Cardiac muscle cell (in vitro differentiated cells and primary cell): ENCODE measurements around the gene CIAO2B. TPM values are rescaled to one million over a fixed set of nuclear protein-coding genes. Genes with fewer than 3 reads are reported as not detected.
A peak's percentile ranks its signal among the peaks of the same experiment; 100 is the strongest.

Experiments
- DNase-seq, 2 donors: peaks; one replicate each; pipeline versions ENCODE4 v3.0.0 to v3.0.0-alpha.2; 2010 to 2017; ENCODE audit warnings: low read depth in 1 of 2, low spot score in 1 of 2
- H3K27ac ChIP-seq: fragments of 200-600 bp; sonication (generic); 2 replicates; pipeline ENCODE4 v1.5.1; 2016
- H3K27me3 ChIP-seq: fragments of 200-600 bp; sonication (generic); 2 replicates; pipeline ENCODE4 v1.6.0; 2016; ENCODE audit warnings: control low read depth
- H3K36me3 ChIP-seq: fragments of 200-600 bp; sonication (generic); 2 replicates; pipeline ENCODE4 v1.5.1; 2016; ENCODE audit warnings: control low read depth
- H3K4me1 ChIP-seq: fragments of 200-600 bp; sonication (generic); 2 replicates; pipeline ENCODE4 v1.8.1; 2017; ENCODE audit warnings: low read depth, mild to moderate bottlenecking, mixed run types
- H3K4me3 ChIP-seq: fragments of 200-600 bp; sonication (generic); 2 replicates; pipeline ENCODE4 v1.5.1; 2016; ENCODE audit warnings: mild to moderate bottlenecking
- H3K9me3 ChIP-seq: fragments of 200-600 bp; sonication (generic); 2 replicates; pipeline ENCODE4 v1.5.1; 2017; ENCODE audit warnings: low read depth, mild to moderate bottlenecking, control low read depth
- polyA plus RNA-seq: library from polyadenylated mRNA; unstranded; fragments of >200 nt; fragmentation: Nextera tagmentation; extraction: Ambion mirVana; gene quantifications from 2 replicates; pipeline ENCODE4 v1.2.1, GENCODE V29; 2016
- total RNA-seq: library from RNA; depleted of rRNA; stranded (reverse); fragments of >200 nt; gene quantifications from 2 replicates; pipeline ENCODE4 v1.2.3, GENCODE V29; 2016
- TF ChIP-seq, protein P1 (sequence below): IDR thresholded peaks from 2 replicates; pipeline ENCODE4 v1.5.1; 2012; ENCODE audit warnings: low read depth, mild to moderate bottlenecking, low read length

CIAO2B gene
- total and polyA plus RNA-seq, 2 experiments from 2014 or later, result 151 to 194 TPM

- H3K27me3 ChIP-seq, result no peaks in the 10 kb centered on the region
These were observed 10.3 kb downstream of the CIAO2B start for GRCh38 chr16:66923866-66924265.

DNA sequence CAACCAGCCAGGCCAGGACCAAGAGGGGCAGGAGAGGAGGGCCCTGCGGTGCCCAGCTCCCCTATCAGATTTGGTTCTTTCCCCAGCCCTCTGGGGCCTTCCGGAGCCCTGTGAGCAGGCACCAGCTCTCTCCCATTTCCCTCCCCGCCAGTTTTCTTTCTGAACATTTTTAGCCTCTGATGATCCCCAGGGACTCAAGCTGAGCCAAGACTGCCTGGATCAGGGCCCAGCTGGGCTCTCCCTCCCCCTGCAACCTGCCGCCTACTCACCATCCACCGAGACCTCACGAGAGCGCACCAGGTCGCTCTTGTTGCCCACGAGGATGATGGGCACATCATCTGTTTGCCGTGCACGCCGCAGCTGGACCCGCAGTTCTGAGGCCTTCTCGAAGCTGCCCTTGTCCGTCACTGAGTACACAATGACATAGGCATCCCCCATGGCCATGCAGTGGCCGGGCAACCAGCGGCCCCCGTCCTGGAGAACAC lies 10.9 kb downstream of the CIAO2B start:
- H3K4me1 ChIP-seq, result peaks cover 58% of the 10 kb centered on the region
- DNase-seq, result peak in 1 of 2 donors; percentile 83
- no peaks in the 10 kb centered on the region for H3K36me3 ChIP-seq
- peak overlapping the region; percentile 92 for H3K4me3 ChIP-seq
- no peaks in the 10 kb centered on the region for H3K9me3 ChIP-seq
- H3K27ac ChIP-seq, result peak overlapping the region; percentile 14
- no peaks in the 10 kb centered on the region for H3K27me3 ChIP-seq
- TF ChIP-seq, protein P1, sequence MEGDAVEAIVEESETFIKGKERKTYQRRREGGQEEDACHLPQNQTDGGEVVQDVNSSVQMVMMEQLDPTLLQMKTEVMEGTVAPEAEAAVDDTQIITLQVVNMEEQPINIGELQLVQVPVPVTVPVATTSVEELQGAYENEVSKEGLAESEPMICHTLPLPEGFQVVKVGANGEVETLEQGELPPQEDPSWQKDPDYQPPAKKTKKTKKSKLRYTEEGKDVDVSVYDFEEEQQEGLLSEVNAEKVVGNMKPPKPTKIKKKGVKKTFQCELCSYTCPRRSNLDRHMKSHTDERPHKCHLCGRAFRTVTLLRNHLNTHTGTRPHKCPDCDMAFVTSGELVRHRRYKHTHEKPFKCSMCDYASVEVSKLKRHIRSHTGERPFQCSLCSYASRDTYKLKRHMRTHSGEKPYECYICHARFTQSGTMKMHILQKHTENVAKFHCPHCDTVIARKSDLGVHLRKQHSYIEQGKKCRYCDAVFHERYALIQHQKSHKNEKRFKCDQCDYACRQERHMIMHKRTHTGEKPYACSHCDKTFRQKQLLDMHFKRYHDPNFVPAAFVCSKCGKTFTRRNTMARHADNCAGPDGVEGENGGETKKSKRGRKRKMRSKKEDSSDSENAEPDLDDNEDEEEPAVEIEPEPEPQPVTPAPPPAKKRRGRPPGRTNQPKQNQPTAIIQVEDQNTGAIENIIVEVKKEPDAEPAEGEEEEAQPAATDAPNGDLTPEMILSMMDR, result no peak

More at GRCh38 chr16:66923866-66924265, 10.3 kb downstream of the CIAO2B start:
- Histone ChIP-seq H3K4me1 (peaks cover 55% of the 10 kb centered on the region), H3K4me3 (peak overlapping the region; percentile 92), H3K27ac (peak overlapping the region; percentile 27), H3K9me3 (no peaks in the 10 kb centered on the region), H3K36me3 (no peaks in the 10 kb centered on the region)
- no peak for DNase-seq
- TF ChIP-seq, protein P1, result no peak

DNA sequence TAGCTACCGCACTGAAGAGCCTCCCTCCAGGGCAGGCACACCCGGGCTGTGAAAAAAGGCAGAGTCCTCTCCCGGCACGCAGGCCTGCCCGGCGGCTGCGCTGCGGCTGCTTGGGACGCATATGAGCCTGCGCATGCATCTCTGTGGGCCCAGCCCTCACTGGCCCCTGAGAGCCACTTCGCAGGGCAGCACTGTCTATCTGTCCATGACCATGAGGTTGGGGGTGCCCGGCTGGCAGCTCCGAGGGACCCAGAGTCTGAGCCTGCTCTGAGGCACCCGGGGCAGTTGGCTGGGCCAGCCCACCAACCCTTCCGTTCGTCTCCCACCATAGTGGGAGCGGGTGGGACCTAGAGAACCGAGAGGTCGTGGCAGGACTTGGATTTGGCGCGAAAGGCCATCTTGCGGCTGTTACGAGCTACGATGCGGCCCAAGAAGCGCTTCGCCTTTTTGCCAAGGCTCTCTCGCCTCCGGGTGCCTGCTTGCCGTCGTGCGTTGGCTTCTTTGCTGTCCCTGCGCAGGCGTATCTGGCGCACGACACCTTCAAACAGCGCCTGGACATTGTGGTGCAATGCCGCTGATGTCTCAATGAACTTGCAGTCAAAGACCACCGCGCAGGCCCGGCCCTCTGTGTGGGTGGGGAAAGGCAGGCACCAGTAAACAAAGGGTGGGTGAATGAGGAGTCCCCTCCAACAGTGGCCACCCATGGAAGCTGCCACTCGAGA lies 12.3 kb downstream of the CIAO2B start:
- Histone ChIP-seq H3K4me1 (peaks cover 51% of the 10 kb centered on the region), H3K4me3 (no peak overlapping the region), H3K9me3 (no peaks in the 10 kb centered on the region), H3K27me3 (no peaks in the 10 kb centered on the region), H3K36me3 (no peaks in the 10 kb centered on the region), H3K27ac (peak overlapping the region; percentile 61)
- no peak for DNase-seq
- TF ChIP-seq, protein P1, result no peak

DNA sequence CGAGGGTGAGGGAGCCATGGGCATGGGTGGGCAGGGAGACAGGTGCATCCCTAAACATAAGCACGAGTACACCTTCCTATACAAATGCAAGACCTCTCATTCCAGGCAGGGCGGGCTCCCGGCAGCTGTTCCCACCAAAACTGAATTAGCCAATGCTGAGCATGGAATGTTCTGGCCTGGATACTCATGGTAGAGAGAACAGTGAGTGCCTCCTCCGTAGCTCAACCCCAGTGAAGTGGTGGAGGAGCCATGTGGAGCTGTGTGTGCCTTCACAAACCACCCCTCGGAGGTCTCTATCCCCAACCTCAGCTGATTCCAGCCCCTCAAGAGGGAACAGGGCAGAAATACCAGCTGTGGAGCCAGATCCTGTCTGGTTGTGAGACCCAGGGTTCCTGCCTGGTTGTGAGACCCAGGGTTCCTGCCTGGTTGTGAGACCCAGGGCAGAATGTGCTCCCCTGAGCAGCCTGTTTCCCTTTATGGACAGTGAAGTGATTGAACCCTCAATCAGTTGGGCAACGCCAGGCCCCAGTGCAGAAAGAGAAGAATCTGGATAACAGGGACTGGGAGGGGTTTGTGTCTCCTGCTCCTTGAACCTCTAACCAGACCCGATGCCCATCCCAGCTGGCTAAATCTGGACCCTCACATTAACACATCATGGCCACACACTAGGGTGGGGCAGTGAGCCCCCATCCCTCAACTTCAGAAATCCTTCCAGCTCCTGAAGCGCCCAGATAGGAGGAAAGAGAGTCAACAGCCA lies 13.1 kb downstream of the CIAO2B start:
- H3K4me1 ChIP-seq, result peaks cover 43% of the 10 kb centered on the region
- DNase-seq, result no peak
- H3K9me3 ChIP-seq, result no peaks in the 10 kb centered on the region
- TF ChIP-seq, protein P1, result no peak
- H3K36me3 ChIP-seq, result no peaks in the 10 kb centered on the region
- peak overlapping the region; percentile 61 for H3K27ac ChIP-seq
- H3K4me3 ChIP-seq, result no peak overlapping the region
- H3K27me3 ChIP-seq, result no peaks in the 10 kb centered on the region

DNA sequence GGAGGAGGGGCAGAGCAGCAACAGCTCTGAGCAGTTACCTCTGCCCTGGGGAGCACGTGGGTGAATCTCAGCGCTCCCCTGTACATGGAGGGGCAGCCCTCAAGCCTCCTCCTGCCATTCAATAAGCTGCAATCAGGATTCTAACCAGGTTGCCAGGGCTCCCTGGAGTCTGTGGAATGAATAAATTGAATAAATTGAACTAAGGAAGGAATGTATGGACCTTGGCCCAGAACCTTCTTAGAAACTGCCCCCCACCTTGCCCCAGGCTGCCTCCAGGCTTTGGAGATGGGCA lies 14.0 kb downstream of the CIAO2B start:
- Histone ChIP-seq H3K4me3 (no peak overlapping the region), H3K36me3 (no peaks in the 10 kb centered on the region), H3K27me3 (no peaks in the 10 kb centered on the region), H3K27ac (peak overlapping the region; percentile 61), H3K4me1 (peaks cover 37% of the 10 kb centered on the region), H3K9me3 (no peaks in the 10 kb centered on the region)
- peak in 1 of 2 donors; percentile 24 for DNase-seq
- TF ChIP-seq, protein P1, result no peak
